Panc1 (cell line): Measurements from ENCODE around the gene DTD1.

ENCODE experiments used
- CTCF ChIP-seq: fragments of 450-650 bp; IDR thresholded peaks from 2 replicates; pipeline ENCODE4 v1.5.1; 2017; ENCODE audit warnings: mild to moderate bottlenecking
- POLR2AphosphoS5 ChIP-seq: IDR thresholded peaks from 2 replicates; pipeline ENCODE4 v1.6.1; 2012; ENCODE audit warnings: mild to moderate bottlenecking, low read depth, low read length, moderate library complexity
- REST ChIP-seq, 2 experiments: IDR thresholded peaks; 2 replicates each; pipeline ENCODE4 v1.6.1; 2011 to 2012; ENCODE audit warnings: low read depth in 2 of 2, control low read depth in 1 of 2, low read length in 1 of 2, mild to moderate bottlenecking in 1 of 2, moderate library complexity in 1 of 2; ENCODE audit not compliant: insufficient read depth in 1 of 2

GRCh38 chr20:18815194-18815942, 227.5 kb downstream of the DTD1 start:
- no peak for TF ChIP-seq POLR2AphosphoS5
- no peak for TF ChIP-seq CTCF
- no peak for TF ChIP-seq REST (IDR thresholded peaks at IDR 0.05; ENCODE audit: insufficient read depth in 1 of 2, low read depth in 2 of 2, low read length in 1 of 2)
